GM19455 (cell line): Measurements from ENCODE around the gene CAMK1D.

Source experiments
- ATAC-seq: cut with Tn5 transposase; IDR thresholded peaks from one replicate; pipeline ENCODE4 v1.9.1; 2021; ENCODE audit not compliant: unreplicated experiment

CAMK1D gene

GRCh38 chr10:12642036-12642435 lies 292.7 kb downstream of the CAMK1D start:
- no peak for ATAC-seq

DNA sequence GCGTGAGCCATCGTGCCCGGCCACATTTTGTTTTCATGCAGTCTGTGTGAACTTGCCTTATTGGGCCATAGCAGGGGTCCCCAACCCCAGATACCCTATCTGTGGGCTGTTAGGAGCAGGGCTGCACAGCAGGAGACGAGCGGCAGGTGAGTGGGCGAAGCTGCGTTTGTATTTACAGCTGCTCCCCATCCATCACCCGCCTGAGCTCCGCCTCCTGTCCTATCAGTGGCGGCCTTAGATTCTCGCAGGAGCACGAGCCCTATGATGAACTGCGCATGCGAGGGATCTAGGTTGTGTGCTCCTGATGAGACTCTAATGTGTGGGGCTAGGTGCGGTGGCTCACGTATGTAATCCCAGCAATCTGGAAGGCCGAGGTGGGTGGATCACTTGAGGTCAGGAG lies 293.9 kb downstream of the CAMK1D start:
- ATAC-seq, result no peak

GRCh38 chr10:12644380-12645144 lies 295.2 kb downstream of the CAMK1D start:
- ATAC-seq, result no peak

- ATAC-seq, result no peak
Measured at GRCh38 chr10:12645449-12645848, 296.1 kb downstream of the CAMK1D start.

GRCh38 chr10:12649012-12649584 lies 299.8 kb downstream of the CAMK1D start:
- ATAC-seq, result no peak

- ATAC-seq, result no peak
Measured at GRCh38 chr10:12650122-12650521, 300.8 kb downstream of the CAMK1D start.

DNA sequence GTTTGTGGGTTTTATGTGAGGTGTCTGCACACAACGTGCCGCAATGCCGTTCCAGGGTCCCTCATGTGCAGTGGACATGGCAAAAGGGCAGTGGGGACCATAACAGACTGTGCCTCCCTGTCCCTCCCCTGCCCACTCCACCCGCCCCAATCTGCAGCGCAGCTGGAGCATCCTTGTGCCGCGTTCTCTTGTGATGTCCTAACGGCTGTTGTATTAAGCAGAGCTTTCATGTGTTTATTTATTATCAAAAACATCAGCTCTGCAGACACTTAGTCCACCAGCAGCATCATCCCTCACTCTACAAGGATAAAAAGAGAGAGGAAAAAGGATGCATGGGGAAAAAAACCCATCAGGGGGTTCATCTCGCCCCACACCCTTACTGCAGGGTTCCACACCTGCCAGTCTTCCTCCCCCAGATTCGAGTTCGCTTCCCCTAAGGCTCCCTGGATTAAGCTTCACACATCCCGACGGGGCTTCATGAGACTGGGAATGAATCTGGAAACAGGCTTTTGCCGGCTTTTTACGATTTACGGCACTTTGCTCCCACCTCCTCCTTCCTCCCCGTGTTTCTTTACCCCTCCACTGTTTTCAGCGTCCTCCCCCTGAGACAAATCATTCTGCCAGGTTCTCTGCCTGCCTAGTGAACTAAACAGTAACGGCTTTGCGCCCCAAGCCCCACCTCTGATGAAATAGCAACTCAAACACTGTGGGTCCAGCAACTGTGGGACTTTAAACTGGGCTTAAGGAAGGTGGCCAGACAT lies 301.4 kb downstream of the CAMK1D start:
- no peak for ATAC-seq

GRCh38 chr10:12655940-12656339 lies 306.6 kb downstream of the CAMK1D start:
- ATAC-seq, result no peak

DNA sequence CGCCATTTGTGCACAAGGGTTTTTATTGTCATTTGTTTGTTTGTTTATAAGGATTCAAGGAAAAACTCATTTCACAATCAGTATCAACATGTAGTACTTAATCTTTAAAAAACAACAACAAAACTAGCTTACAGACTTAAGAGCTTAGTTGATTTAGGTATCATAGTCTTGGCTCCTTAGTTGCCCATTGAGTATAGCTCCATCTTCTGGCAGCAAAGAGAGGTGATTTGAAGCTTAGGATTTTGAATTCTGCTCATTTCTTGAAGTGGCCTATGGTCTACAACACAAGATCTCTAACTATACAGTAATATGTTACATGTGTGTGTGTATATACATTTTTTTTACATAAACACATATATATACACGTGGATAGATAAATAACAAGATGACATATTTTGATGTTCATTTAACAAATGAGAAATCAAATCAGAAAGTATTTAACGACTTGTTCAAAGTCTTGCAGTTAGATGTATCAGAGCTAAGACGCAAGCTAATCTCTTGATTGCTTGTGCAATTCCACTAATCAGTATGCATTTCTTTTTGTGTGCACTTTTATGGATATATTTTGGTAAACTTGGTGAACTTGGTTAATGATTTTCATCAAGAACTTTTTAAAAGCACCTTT lies 307.3 kb downstream of the CAMK1D start:
- ATAC-seq, result no peak

- no peak for ATAC-seq
Measured at GRCh38 chr10:12657489-12657888, 308.1 kb downstream of the CAMK1D start.

- no peak for ATAC-seq
Measured at GRCh38 chr10:12658526-12658925, 309.2 kb downstream of the CAMK1D start.

DNA sequence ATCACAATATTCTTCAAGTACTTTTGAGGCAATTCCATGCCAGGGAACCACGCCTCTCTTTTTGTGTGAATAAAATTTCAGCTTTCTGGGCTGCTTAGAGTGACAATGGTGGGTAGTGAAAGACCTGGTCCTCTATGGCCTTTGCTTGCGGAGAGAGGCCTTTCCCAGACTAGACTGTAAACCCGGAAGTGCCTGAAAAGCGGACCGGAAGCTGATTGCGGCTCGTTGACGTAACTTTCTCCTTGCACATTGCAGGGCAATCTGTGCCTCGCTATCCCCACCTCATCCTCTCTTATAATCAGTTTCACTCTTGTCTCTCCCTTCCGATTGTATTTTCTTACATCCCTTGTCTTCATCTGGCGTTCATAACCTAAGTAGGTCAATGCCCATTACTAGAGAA lies 310.4 kb downstream of the CAMK1D start:
- ATAC-seq, result no peak

GRCh38 chr10:12660812-12661211 lies 311.5 kb downstream of the CAMK1D start:
- no peak for ATAC-seq

GRCh38 chr10:12661671-12662070 lies 312.3 kb downstream of the CAMK1D start:
- no peak for ATAC-seq

- ATAC-seq, result no peak
Measured at GRCh38 chr10:12663863-12664262, 314.5 kb downstream of the CAMK1D start.

GRCh38 chr10:12665501-12665900 lies 316.2 kb downstream of the CAMK1D start:
- no peak for ATAC-seq

DNA sequence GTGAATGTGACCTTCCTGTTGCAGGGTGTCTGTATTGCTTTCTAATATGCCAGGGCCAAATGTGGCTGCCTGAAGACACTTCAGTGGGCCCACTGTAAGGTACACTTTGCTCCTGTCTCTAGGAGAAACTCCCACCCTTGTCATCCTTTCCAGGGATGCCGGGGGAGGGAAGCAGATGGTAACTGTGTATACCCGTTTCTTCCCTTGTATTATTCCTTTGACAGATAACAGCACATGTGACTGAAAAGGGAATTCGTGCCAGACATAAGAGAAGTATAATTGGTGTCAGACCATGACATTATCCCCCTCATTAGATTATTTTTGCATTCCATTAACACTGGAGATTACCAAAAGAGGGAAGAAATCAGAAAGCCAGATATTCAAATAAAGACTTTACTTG lies 317.7 kb downstream of the CAMK1D start:
- no peak for ATAC-seq

- no peak for ATAC-seq
Measured at GRCh38 chr10:12668634-12669033, 319.3 kb downstream of the CAMK1D start.

DNA sequence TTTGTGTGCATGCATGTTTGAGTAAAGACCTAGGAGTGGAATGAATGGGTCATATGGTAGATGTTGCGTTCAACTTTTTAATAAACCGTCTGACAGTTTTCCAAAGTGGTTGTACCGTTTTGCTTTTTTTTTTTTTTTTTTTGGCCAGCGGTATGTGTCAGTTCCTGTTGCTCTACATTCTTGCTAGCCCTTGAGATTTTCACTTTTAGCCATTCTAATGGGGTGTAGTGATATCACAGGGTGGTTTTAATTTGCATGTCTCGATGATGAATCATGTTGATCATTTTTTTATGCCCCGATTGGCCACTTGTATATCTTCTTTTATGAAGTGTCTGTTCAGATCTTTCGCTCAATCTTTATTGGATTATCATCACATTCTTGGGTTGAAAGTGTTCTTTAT lies 320.7 kb downstream of the CAMK1D start:
- ATAC-seq, result no peak

DNA sequence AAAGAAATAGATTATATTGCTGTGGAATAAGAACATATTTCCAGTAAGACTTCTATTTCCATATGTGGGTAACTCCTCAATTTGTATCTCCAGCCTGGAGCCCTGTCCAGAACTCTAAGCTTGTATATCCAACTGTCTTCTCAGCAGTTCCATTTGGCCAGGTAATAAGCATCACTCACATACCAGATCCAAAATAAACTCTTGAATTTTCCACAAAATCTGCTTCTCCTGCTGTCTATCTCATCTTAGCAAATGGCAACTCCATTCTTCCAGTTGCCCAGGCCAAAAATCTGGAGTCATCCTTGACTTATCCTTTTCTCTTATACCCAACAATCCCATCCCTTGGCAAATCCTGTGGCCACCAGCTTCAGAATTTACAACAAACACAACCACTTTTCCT lies 325.8 kb downstream of the CAMK1D start:
- ATAC-seq, result no peak

GRCh38 chr10:12679636-12680035 lies 330.3 kb downstream of the CAMK1D start:
- ATAC-seq, result no peak

DNA sequence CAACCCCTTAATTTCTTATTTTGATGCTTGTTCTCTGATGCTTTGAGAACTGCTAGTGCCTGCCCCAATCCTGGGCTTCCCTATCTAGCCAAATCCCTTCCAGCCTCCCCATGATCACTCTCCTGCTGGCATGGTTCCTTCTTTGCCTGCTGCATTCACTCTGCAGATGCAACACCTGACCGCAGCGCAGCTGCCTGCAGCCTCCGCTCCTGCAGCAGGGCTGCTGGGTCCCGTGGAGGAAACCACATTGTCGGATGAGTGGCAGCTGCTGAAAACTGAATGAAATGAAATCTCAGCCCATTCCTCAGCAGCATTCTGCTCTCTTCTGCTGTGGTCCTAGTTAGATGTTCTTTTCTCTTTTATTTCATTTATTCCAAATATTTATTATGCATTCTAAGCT lies 331.9 kb downstream of the CAMK1D start:
- ATAC-seq, result no peak
